ENCODE measurements around the gene GRB2. TPM values are rescaled to one million over a fixed set of nuclear protein-coding genes. Genes with fewer than 3 reads are reported as not detected.

The GRB2 gene
- polyA plus RNA-seq, 2 of the 4 experiments (the other 2 are of a cell fraction), result 91.4 to 91.9 TPM

- DNase-seq (ENCODE audit: low read depth in 1 of 2, low spot score in 1 of 2) (peak in 1 of 2 experiments; percentile 29), FAIRE-seq (no peak), ATAC-seq (no peak)
- H3K9me3 ChIP-seq, result no peaks in the 10 kb centered on the region
- H3K27ac ChIP-seq, result 0 out of 6 replicates have a peak overlapping the region, but pooled peaks of 1 of the 2 experiments have one; percentile 27
- TF ChIP-seq CBX2 (IDR thresholded peaks at IDR 0.05; ENCODE audit: borderline replicate concordance, low read depth) (no peak), POLR2A (IDR thresholded peaks at IDR 0.05; ENCODE audit: low read length) (0 out of 2 replicates have a peak, but pooled peaks have one; percentile 8), CTCF (IDR thresholded peaks at IDR 0.05) (no peak), MAFK (IDR thresholded peaks at IDR 0.05; ENCODE audit: partially characterized antibody) (no peak), POLR2AphosphoS2 (conservative IDR thresholded peaks at IDR 0.05; ENCODE audit: low read length) (no peak), REST (IDR thresholded peaks at IDR 0.05) (peak; percentile 61)
- peaks cover 30% of the 10 kb centered on the region for H3K4me1 ChIP-seq
- WGBS (ENCODE audit: missing lambda C conversion rate), result 80% methylated on average over 7 of the region's 7 CpGs
- no peak overlapping the region for H3K4me2 ChIP-seq
- ChIA-PET POLR2A (interaction anchor here (1.5 to 2.2 kb wide), 2 partner anchors 12 to 15 kb away, joined by 5 to 15 read pairs; partner anchors contain the start of genes GGA3, MRPS7 and SLC25A19), CTCF (interaction anchor here (0.5 to 8.4 kb wide), 11 partner anchors 8 to 372 kb away, joined by 3 to 110 read pairs (median 4); partner anchors contain the start of genes GGA3 and MRPS7)
- no peak overlapping the region for H3K4me3 ChIP-seq
Observed at GRCh38 chr17:75273977-75274708, 131.3 kb downstream of the GRB2 start.

GRCh38 chr17:75272848-75273184, 132.7 kb downstream of the GRB2 start:
- H3K4me1 ChIP-seq, result peaks cover 28% of the 10 kb centered on the region
- no peak for ATAC-seq
- CTCF ChIA-PET, result interaction anchor here (1.0 to 8.4 kb wide), 12 partner anchors 10 to 159 kb away, joined by 3 to 110 read pairs (median 12); partner anchors contain the start of genes GGA3, MRPS7 and SLC25A19
- POLR2A ChIA-PET, result interaction anchor here (0.8 to 2.6 kb wide), 3 partner anchors 11 to 133 kb away, joined by 3 to 14 read pairs (median 4); partner anchors contain the start of genes GRB2, MRPS7 and SLC25A19
- peak overlapping the region; percentile 95; the same call in 2 of the 3 replicates for H3K4me2 ChIP-seq
- no peak overlapping the region for H3K4me3 ChIP-seq
- no peaks in the 10 kb centered on the region for H3K9me3 ChIP-seq
- H3K27ac ChIP-seq, result no peak overlapping the region
- 92% methylated on average over 3 of the region's 3 CpGs for WGBS (ENCODE audit: missing lambda C conversion rate)
- no peak for FAIRE-seq
- TF ChIP-seq BCL3 (IDR thresholded peaks at IDR 0.05), result no peak
- no peak for TF ChIP-seq HEYL (CRISPR knock-in tag; IDR thresholded peaks at IDR 0.05)
- no peak for TF ChIP-seq BHLHE40 (IDR thresholded peaks at IDR 0.05; ENCODE audit: low read depth, low read length)
- no peak for TF ChIP-seq FOSB (CRISPR knock-in tag; IDR thresholded peaks at IDR 0.05)
- no peak for DNase-seq (ENCODE audit: low read depth in 1 of 2, low spot score in 1 of 2)

GRCh38 chr17:75271955-75272847, 133.3 kb downstream of the GRB2 start:
- H3K4me3 ChIP-seq, result peak overlapping the region; percentile 93
- H3K27ac ChIP-seq, result peak overlapping the region; percentile 95 to 96
- H3K4me1 ChIP-seq, result peaks cover 27% of the 10 kb centered on the region
- WGBS (ENCODE audit: missing lambda C conversion rate), result 57% methylated on average over 19 of the region's 24 CpGs
- CTCF ChIA-PET, result interaction anchor here (0.6 to 8.4 kb wide), 34 partner anchors 10 to 310 kb away, joined by 3 to 110 read pairs (median 6); partner anchors contain the start of genes GGA3, GRB2, MRPS7 and SLC25A19
- H3K4me2 ChIP-seq, result peak overlapping the region; percentile 95
- DNase-seq (ENCODE audit: low read depth in 1 of 2, low spot score in 1 of 2) (peak in 1 of 2 experiments; percentile 33), FAIRE-seq (no peak), ATAC-seq (peak in 1 of 2 experiments; percentile 4; a peak in 3 of 6 replicates)
- TF ChIP-seq PBX3 (IDR thresholded peaks at IDR 0.05) (peak; percentile 48; the same call in 1 of the 2 replicates), CBX8 (IDR thresholded peaks at IDR 0.05) (no peak), SREBF2 (IDR thresholded peaks at IDR 0.05) (no peak), USF2 (IDR thresholded peaks at IDR 0.05) (no peak), BCL3 (IDR thresholded peaks at IDR 0.05) (no peak)
- POLR2A ChIA-PET, result interaction anchor here (0.6 to 3.5 kb wide), 7 partner anchors 10 to 159 kb away, joined by 3 to 86 read pairs (median 4); partner anchors contain the start of genes GGA3, GRB2, MRPS7 and SLC25A19
- H3K9me3 ChIP-seq, result no peaks in the 10 kb centered on the region
